ENCODE data around the gene FAM20C. TPM values are rescaled to one million over a fixed set of nuclear protein-coding genes. Genes with fewer than 3 reads are reported as not detected.

FAM20C gene
- total RNA-seq, 2 experiments from 2014 or later: not detected

GRCh38 chr7:162632-163297 lies 29.6 kb upstream of the FAM20C start:
- Histone ChIP-seq H3K4me3 (ENCODE audit: low read depth, low read length, poor library complexity, severe bottlenecking) (no peak overlapping the region), H3K9me3 (ENCODE audit: low read length) (no peaks in the 10 kb centered on the region), H3K9me2 (ENCODE audit: insufficient read depth, low read length) (no peaks in the 10 kb centered on the region), H3K4me2 (ENCODE audit: low read length) (no peak overlapping the region), H3K4me1 (ENCODE audit: insufficient read depth, low read length, poor library complexity, severe bottlenecking) (no peaks in the 10 kb centered on the region), H4K20me1 (ENCODE audit: insufficient read depth, low read length) (no peaks in the 10 kb centered on the region), H3K79me2 (ENCODE audit: insufficient read depth, low read depth, low read length) (no peaks in the 10 kb centered on the region), H2AFZ (ENCODE audit: low read length) (no peak overlapping the region), H3K27ac (ENCODE audit: low read depth, low read length, poor library complexity, severe bottlenecking) (no peak overlapping the region), H3K36me3 (ENCODE audit: insufficient read depth, low read length) (no peaks in the 10 kb centered on the region)
- DNase-seq (ENCODE audit: low spot score): no peak
- CTCF ChIA-PET (ENCODE audit: unreplicated experiment): no interaction called here
- no TSS peak for BruUV-seq (replicated peaks)
- no peak for TF ChIP-seq EZH2phosphoT487 (IDR thresholded peaks at IDR 0.05; ENCODE audit: borderline replicate concordance, low read depth, low read length)
- no peak for TF ChIP-seq CTCF (conservative IDR thresholded peaks at IDR 0.05; ENCODE audit: low read length)
- intact Hi-C loops (cut with micrococcal nuclease; ENCODE audit: unreplicated experiment): no loop called here
- POLR2A ChIA-PET: no interaction called here

- H3K4me1 ChIP-seq (ENCODE audit: insufficient read depth, low read length, poor library complexity, severe bottlenecking): no peaks in the 10 kb centered on the region
- CTCF ChIA-PET (ENCODE audit: unreplicated experiment): no interaction called here
- BruUV-seq (replicated peaks): no TSS peak
These were observed 29.1 kb upstream of the FAM20C start for GRCh38 chr7:163298-163695.

GRCh38 chr7:163971-164881 lies 28.1 kb upstream of the FAM20C start:
- H3K4me3 ChIP-seq (ENCODE audit: low read depth, low read length, poor library complexity, severe bottlenecking): no peak overlapping the region
- intact Hi-C loops (cut with micrococcal nuclease; ENCODE audit: unreplicated experiment): no loop called here
- BruUV-seq (replicated peaks): no TSS peak
- ChIA-PET POLR2A (interaction anchor here (0.6 kb wide), 1 partner anchor 1340 kb away, joined by 4 read pairs; no protein-coding TSS in a partner anchor), CTCF (ENCODE audit: unreplicated experiment) (interaction anchor here (0.6 kb wide), 1 partner anchor 516 kb away, joined by 13 read pairs; no protein-coding TSS in a partner anchor)
- DNase-seq (ENCODE audit: low spot score): no peak
- H3K27ac ChIP-seq (ENCODE audit: low read depth, low read length, poor library complexity, severe bottlenecking): no peak overlapping the region
- no peaks in the 10 kb centered on the region for H3K9me3 ChIP-seq (ENCODE audit: low read length)
- no peaks in the 10 kb centered on the region for H3K4me1 ChIP-seq (ENCODE audit: insufficient read depth, low read length, poor library complexity, severe bottlenecking)
- no peak for TF ChIP-seq EZH2phosphoT487 (IDR thresholded peaks at IDR 0.05; ENCODE audit: borderline replicate concordance, low read depth, low read length)
- TF ChIP-seq CTCF (conservative IDR thresholded peaks at IDR 0.05; ENCODE audit: low read length): no peak
- H3K4me2 ChIP-seq (ENCODE audit: low read length): no peak overlapping the region
- H3K9me2 ChIP-seq (ENCODE audit: insufficient read depth, low read length): no peaks in the 10 kb centered on the region
- no peaks in the 10 kb centered on the region for H4K20me1 ChIP-seq (ENCODE audit: insufficient read depth, low read length)
- H3K79me2 ChIP-seq (ENCODE audit: insufficient read depth, low read depth, low read length): no peaks in the 10 kb centered on the region
- H2AFZ ChIP-seq (ENCODE audit: low read length): no peak overlapping the region
- no peaks in the 10 kb centered on the region for H3K36me3 ChIP-seq (ENCODE audit: insufficient read depth, low read length)

More at GRCh38 chr7:163298-163695, 29.1 kb upstream of the FAM20C start:
- DNase-seq (ENCODE audit: low spot score): no peak
- intact Hi-C loops (cut with micrococcal nuclease; ENCODE audit: unreplicated experiment): no loop called here
- H3K36me3 ChIP-seq (ENCODE audit: insufficient read depth, low read length): no peaks in the 10 kb centered on the region
- no peak overlapping the region for H3K27ac ChIP-seq (ENCODE audit: low read depth, low read length, poor library complexity, severe bottlenecking)
- no peaks in the 10 kb centered on the region for H4K20me1 ChIP-seq (ENCODE audit: insufficient read depth, low read length)
- no peaks in the 10 kb centered on the region for H3K79me2 ChIP-seq (ENCODE audit: insufficient read depth, low read depth, low read length)
- no peak overlapping the region for H3K4me2 ChIP-seq (ENCODE audit: low read length)
- POLR2A ChIA-PET: no interaction called here
- no peaks in the 10 kb centered on the region for H3K9me2 ChIP-seq (ENCODE audit: insufficient read depth, low read length)
- no peaks in the 10 kb centered on the region for H3K9me3 ChIP-seq (ENCODE audit: low read length)
- no peak for TF ChIP-seq EZH2phosphoT487 (IDR thresholded peaks at IDR 0.05; ENCODE audit: borderline replicate concordance, low read depth, low read length)
- H3K4me3 ChIP-seq (ENCODE audit: low read depth, low read length, poor library complexity, severe bottlenecking): no peak overlapping the region
- H2AFZ ChIP-seq (ENCODE audit: low read length): no peak overlapping the region
